Measurements from ENCODE around the gene CYP26B1.

DNA sequence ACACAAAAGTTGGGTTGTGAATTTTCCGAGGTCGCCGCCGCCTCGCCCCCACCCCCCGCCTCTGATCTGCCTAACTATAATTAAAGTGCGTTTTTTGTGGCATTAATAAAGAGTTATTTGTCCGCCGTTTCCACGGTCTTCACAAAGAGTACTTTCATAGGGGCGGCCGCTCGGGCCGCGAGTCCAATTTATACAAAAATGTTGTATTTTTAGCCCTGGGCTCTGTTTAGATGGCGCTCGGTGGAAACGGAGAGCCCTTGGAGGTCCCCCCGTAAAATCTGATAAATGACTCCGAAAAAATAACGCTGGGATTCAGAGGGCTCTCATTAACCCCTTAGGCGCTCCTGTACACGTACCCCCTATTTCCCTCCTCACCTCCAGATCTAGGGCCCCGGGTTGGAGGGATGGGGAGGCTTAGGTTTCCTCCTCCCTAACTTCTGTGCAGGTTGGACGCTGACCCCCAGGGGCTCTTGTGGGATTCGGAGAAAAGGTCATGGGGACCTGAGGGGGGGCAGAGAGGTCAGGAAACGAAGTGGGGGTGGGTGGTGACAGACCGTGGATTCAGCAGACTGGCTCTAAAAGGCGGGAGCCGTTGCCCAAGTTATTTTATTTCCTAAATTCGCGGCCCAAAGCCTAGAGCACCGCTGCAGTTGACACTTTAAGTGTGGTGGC, 1.9 kb downstream of the CYP26B1 start:
- TF ChIP-seq CTCF (conservative IDR thresholded peaks at IDR 0.05; ENCODE audit: low read depth, low read length), result no peak
- TF ChIP-seq EZH2 (IDR thresholded peaks at IDR 0.05; ENCODE audit: borderline replicate concordance, low read depth, low read length, poor library complexity, severe bottlenecking), result no peak
